Measurements from ENCODE around the gene OTUB2. TPM values are rescaled to one million over a fixed set of nuclear protein-coding genes. Genes with fewer than 3 reads are reported as not detected.
A peak's percentile ranks its signal among the peaks of the same experiment; 100 is the strongest.

Gene OTUB2
- total and polyA plus RNA-seq, 8 donors: 0.30 to 1.3 (median 0.66) TPM

GRCh38 chr14:93989939-93990338 lies 36.2 kb upstream of the OTUB2 start:
- DNase-seq: no peak
- 57 to 63% methylated on average over 4 of the region's 4 CpGs for WGBS, 2 donors
- Histone ChIP-seq H3K27ac (no peak overlapping the region), H3K27me3 (no peaks in the 10 kb centered on the region), H3K4me3 (no peak overlapping the region), H3K4me1 (no peaks in the 10 kb centered on the region), H3K36me3 (no peaks in the 10 kb centered on the region), H3K9me3 (no peaks in the 10 kb centered on the region)
- intact Hi-C loops (cut with DNase I): no loop called here
- peak in 1 of 4 donors; percentile 44 for ATAC-seq
- TF ChIP-seq CTCF (IDR thresholded peaks at IDR 0.05): no peak
- FAIRE-seq: no peak

GRCh38 chr14:93991212-93991611 lies 34.9 kb upstream of the OTUB2 start:
- no peak for ATAC-seq
- TF ChIP-seq CTCF (IDR thresholded peaks at IDR 0.05): no peak
- Histone ChIP-seq H3K4me1 (no peaks in the 10 kb centered on the region), H3K36me3 (no peaks in the 10 kb centered on the region), H3K27me3 (no peaks in the 10 kb centered on the region), H3K27ac (no peak overlapping the region), H3K9me3 (no peaks in the 10 kb centered on the region), H3K4me3 (no peak overlapping the region)
- DNase-seq: no peak
- intact Hi-C loops (cut with DNase I): no loop called here
- WGBS, 2 donors: 83 to 88% methylated on average over 10 of the region's 10 CpGs
- FAIRE-seq: no peak

- WGBS, 2 donors: 91 to 94% methylated on average over 4 of the region's 4 CpGs
- intact Hi-C loops (cut with DNase I): no loop called here
- no peak for DNase-seq
- Histone ChIP-seq H3K36me3 (no peaks in the 10 kb centered on the region), H3K4me1 (no peaks in the 10 kb centered on the region), H3K27me3 (no peaks in the 10 kb centered on the region), H3K4me3 (no peak overlapping the region), H3K27ac (no peak overlapping the region), H3K9me3 (no peaks in the 10 kb centered on the region)
- ATAC-seq: no peak
- TF ChIP-seq CTCF (IDR thresholded peaks at IDR 0.05): no peak
- no peak for FAIRE-seq
These were observed 34.5 kb upstream of the OTUB2 start for GRCh38 chr14:93991649-93992048.

GRCh38 chr14:93993382-93993781 lies 32.8 kb upstream of the OTUB2 start:
- H3K36me3 ChIP-seq: no peaks in the 10 kb centered on the region
- H3K4me3 ChIP-seq: no peak overlapping the region
- intact Hi-C loops (cut with DNase I): no loop called here
- DNase-seq (no peak), FAIRE-seq (no peak), ATAC-seq (no peak)
- no peak for TF ChIP-seq CTCF (IDR thresholded peaks at IDR 0.05)
- no peaks in the 10 kb centered on the region for H3K9me3 ChIP-seq
- WGBS, 2 donors: 77 to 81% methylated on average over 6 of the region's 6 CpGs
- no peaks in the 10 kb centered on the region for H3K27me3 ChIP-seq
- H3K4me1 ChIP-seq: no peaks in the 10 kb centered on the region
- H3K27ac ChIP-seq: no peak overlapping the region

- 47 to 53% methylated on average over 13 of the region's 13 CpGs for WGBS, 2 donors
- ATAC-seq (peak; percentile 71 to 83 (median 74)), DNase-seq (peak in 4 of 6 donors; percentile 55 to 77 (median 68)), FAIRE-seq (no peak)
- Histone ChIP-seq H3K27ac (no peak overlapping the region), H3K27me3 (no peaks in the 10 kb centered on the region), H3K4me1 (no peaks in the 10 kb centered on the region), H3K9me3 (no peaks in the 10 kb centered on the region), H3K4me3 (no peak overlapping the region), H3K36me3 (no peaks in the 10 kb centered on the region)
- intact Hi-C loops (cut with DNase I): no loop called here
- TF ChIP-seq CTCF (IDR thresholded peaks at IDR 0.05): no peak
These were observed 31.0 kb upstream of the OTUB2 start for GRCh38 chr14:93994919-93995682.

All from pancreas (tissue), 10 donors.